HepG2 (cell line): ENCODE data around the gene SLC44A5. TPM values are rescaled to one million over a fixed set of nuclear protein-coding genes. Genes with fewer than 3 reads are reported as not detected.
A peak's percentile ranks its signal among the peaks of the same experiment; 100 is the strongest.

Experiments used
- HMGXB3 ChIP-seq: sonication (generic); formaldehyde crosslinking; IDR thresholded peaks from 2 replicates; pipeline ENCODE4 v1.4.0; 2020; ENCODE audit warnings: missing genetic modification reagents, borderline replicate concordance
- NFE2L2 ChIP-seq: fragments of 150-350 bp; IDR thresholded peaks from 2 replicates; pipeline ENCODE4 v1.6.1; 2014; ENCODE audit warnings: low read length
- SIX4 ChIP-seq: sonication (generic); formaldehyde crosslinking; IDR thresholded peaks from 2 replicates; pipeline ENCODE4 v1.4.0; 2020; ENCODE audit warnings: missing genetic modification reagents
- STAG1 ChIP-seq: sonication (generic); formaldehyde crosslinking; IDR thresholded peaks from 2 replicates; pipeline ENCODE4 v1.4.0; 2020; ENCODE audit warnings: missing genetic modification reagents
- TBX3 ChIP-seq: fragments of 450-650 bp; IDR thresholded peaks from 2 replicates; pipeline ENCODE4 v1.6.1; 2017; ENCODE audit warnings: antibody characterized with exemption, mild to moderate bottlenecking, inconsistent platforms, borderline replicate concordance
- ZNF207 ChIP-seq: fragments of 450-650 bp; IDR thresholded peaks from 2 replicates; pipeline ENCODE4 v1.6.1; 2016; ENCODE audit warnings: antibody characterized with exemption, borderline replicate concordance
- ZNF580 ChIP-seq: IDR thresholded peaks from 2 replicates; pipeline ENCODE4 v1.6.1; 2016; ENCODE audit warnings: low read depth, borderline replicate concordance
- ZSCAN5A ChIP-seq: sonication (generic); formaldehyde crosslinking; IDR thresholded peaks from 2 replicates; pipeline ENCODE4 v1.8.0; 2022; ENCODE audit warnings: mild to moderate bottlenecking, missing genetic modification reagents, borderline replicate concordance
- polyA plus RNA-seq, 8 experiments: library from polyadenylated mRNA; depleted of rRNA in 3 of 8; stranded (reverse) in 7 of 8; unstranded in 1 of 8; fragments of >200 nt; fragmentation: Illumina TruSeq in 4 of 8; extraction: Trizol in 4 of 8; gene quantifications; 2 replicates each; pipeline versions ENCODE4 v1.2.1 to v1.2.3, GENCODE V29; 2011 to 2016; ENCODE audit warnings: low read depth in 4 of 8, missing spikeins in 1 of 8, mixed read lengths in 1 of 8; ENCODE audit not compliant: insufficient read depth in 1 of 8
- total RNA-seq, 5 experiments: library from RNA; depleted of rRNA; stranded (reverse); fragments of >200 nt; fragmentation: Illumina TruSeq; extraction: Trizol; gene quantifications; 2 replicates each; pipeline ENCODE4 v1.2.3, GENCODE V29; 2016; ENCODE audit warnings: low read depth in 1 of 5

SLC44A5 gene
- total and polyA plus RNA-seq, 2 of the 13 experiments (the other 11 are each of a cell fraction or from before 2014, with no cell fraction given) = 8.0 to 16.0 TPM

GRCh38 chr1:75640137-75640536, 29.2 kb upstream of the SLC44A5 start (continued):
- TF ChIP-seq ZSCAN5A (no peak), NFE2L2 (no peak), ZNF580 (CRISPR knock-in tag) (no peak), TBX3 (no peak), ZNF207 (no peak), SIX4 (CRISPR knock-in tag) (no peak), STAG1 (CRISPR knock-in tag) (peak; percentile 11; the same call in 1 of the 2 replicates), HMGXB3 (CRISPR knock-in tag) (no peak)
